HCT116 (cell line): ENCODE measurements around the gene EGFR. TPM values are rescaled to one million over a fixed set of nuclear protein-coding genes. Genes with fewer than 3 reads are reported as not detected.

ENCODE experiments used
- ATAC-seq: fragments of 200-7000 bp; cut with Tn5 transposase; 2 replicates; pipeline ENCODE4 v1.9.1; 2020; ENCODE audit warnings: mild to moderate bottlenecking, moderate library complexity
- BruUV-seq: library from RNA; stranded (reverse); fragments of 400-500 nt; replicated peaks from 2 replicates; lab custom pipeline; 2021; lab: Mats Ljungman, UMichigan
- CTCF ChIA-PET: fragments of 300-600 bp; sonication (Branson Sonifier 250); formaldehyde crosslinking; loops from one replicate; lab custom pipeline; 2021; ENCODE audit warnings: antibody characterized with exemption; lab: Charles Lee
- POLR2A ChIA-PET: fragments of 300-600, 350-600 bp; sonication (Branson Sonifier 250); formaldehyde crosslinking; loops from one replicate; lab custom pipeline; 2021; ENCODE audit warnings: antibody characterized with exemption; lab: Charles Lee
- RAD21 ChIA-PET, 2 experiments: fragments of 300-600 bp; sonication (Branson Sonifier 250); formaldehyde crosslinking; loops; one replicate each; lab custom pipeline; 2023; ENCODE audit warnings: low total read pairs in 2 of 2; ENCODE audit not compliant: uncharacterized antibody in 2 of 2, unreplicated experiment in 2 of 2, low non-redundant PET in 1 of 2; lab: Charles Lee
- DNase-seq: peaks from one replicate; pipeline ENCODE4 v3.0.0-alpha.2; 2010; ENCODE audit warnings: low read depth, low spot score
- H2AFZ ChIP-seq: fragments of 200-600 bp; shearing (Covaris generic), sonication (generic); 2 replicates; pipeline ENCODE4 v1.6.1; 2017; ENCODE audit warnings: low read depth, mixed run types, mixed read lengths, antibody characterized with exemption, low read length; ENCODE audit not compliant: poor library complexity, severe bottlenecking
- H3K27ac ChIP-seq: 2 replicates; pipeline ENCODE4 v1.5.1; 2012; ENCODE audit warnings: low read depth, low read length
- H3K27me3 ChIP-seq: fragments of 200-600 bp; sonication (generic); 2 replicates; pipeline ENCODE4 v1.6.1; 2016; ENCODE audit warnings: mixed run types, low read length, mixed read lengths; ENCODE audit not compliant: insufficient read depth
- H3K36me3 ChIP-seq, 2 experiments: fragments of 200-500 bp in 1 of 2; fragments of 200-600 bp in 1 of 2; sonication (Bioruptor generic) in 1 of 2; sonication (generic) in 1 of 2; 2 replicates each; pipeline versions ENCODE4 v1.5.1 to v1.6.1; 2014 to 2016; ENCODE audit warnings: low read length in 2 of 2, inconsistent platforms in 1 of 2, mixed read lengths in 1 of 2, mixed run types in 1 of 2; ENCODE audit not compliant: insufficient read depth in 2 of 2, control insufficient read depth in 1 of 2
- H3K4me1 ChIP-seq, 2 experiments: fragments of 200-600 bp in 1 of 2; sonication (generic) in 1 of 2; 2 replicates each; pipeline versions ENCODE4 v1.5.1 to v1.6.1; 2012 to 2017; ENCODE audit warnings: low read length in 2 of 2, inconsistent platforms in 1 of 2, mild to moderate bottlenecking in 1 of 2, mixed read lengths in 1 of 2, mixed run types in 1 of 2, moderate library complexity in 1 of 2; ENCODE audit not compliant: insufficient read depth in 2 of 2, control insufficient read depth in 1 of 2
- H3K4me2 ChIP-seq: fragments of 200-600 bp; sonication (generic); 2 replicates; pipeline ENCODE4 v1.6.1; 2017; ENCODE audit warnings: mixed run types, low read length, mixed read lengths
- H3K4me3 ChIP-seq, 2 experiments: fragments of 200-600 bp in 1 of 2; sonication (generic) in 1 of 2; replicated peaks in 1 of 2; 2 replicates each; pipeline ENCODE4 v1.5.1; 2011 to 2016; ENCODE audit warnings: low read length in 2 of 2, control low read depth in 1 of 2, low read depth in 1 of 2, mild to moderate bottlenecking in 1 of 2, mixed read lengths in 1 of 2, mixed run types in 1 of 2
- H3K79me2 ChIP-seq: fragments of 200-600 bp; sonication (generic); 2 replicates; pipeline ENCODE4 v1.6.1; 2017; ENCODE audit warnings: mild to moderate bottlenecking, mixed run types, low read length, moderate library complexity, mixed read lengths; ENCODE audit not compliant: insufficient read depth
- H3K9ac ChIP-seq: fragments of 200-600 bp; sonication (generic); 2 replicates; pipeline ENCODE4 v1.6.1; 2016; ENCODE audit warnings: low read length, mixed read lengths
- H3K9me2 ChIP-seq: fragments of 200-600 bp; sonication (generic), shearing (Covaris generic); 2 replicates; pipeline ENCODE4 v1.6.1; 2017; ENCODE audit warnings: mixed run types, mild to moderate bottlenecking, moderate library complexity; ENCODE audit not compliant: insufficient read depth
- H3K9me3 ChIP-seq, 2 experiments: fragments of 200-500 bp in 1 of 2; fragments of 200-600 bp in 1 of 2; sonication (Bioruptor generic) in 1 of 2; sonication (generic) in 1 of 2; 2 replicates each; pipeline ENCODE4 v1.6.1; 2014 to 2017; ENCODE audit warnings: low read length in 2 of 2, mixed read lengths in 2 of 2, inconsistent platforms in 1 of 2, low read depth in 1 of 2, mild to moderate bottlenecking in 1 of 2, mixed run types in 1 of 2, moderate library complexity in 1 of 2; ENCODE audit not compliant: control insufficient read depth in 1 of 2, insufficient read depth in 1 of 2
- H4K20me1 ChIP-seq: fragments of 200-600 bp; sonication (generic), shearing (Covaris generic); 2 replicates; pipeline ENCODE4 v1.6.1; 2017; ENCODE audit warnings: mixed run types, mild to moderate bottlenecking, moderate library complexity; ENCODE audit not compliant: insufficient read depth
- CBX3 ChIP-seq: IDR thresholded peaks from 2 replicates; pipeline ENCODE4 v1.6.1; 2012; ENCODE audit warnings: low read depth
- ELF1 ChIP-seq: IDR thresholded peaks from 2 replicates; pipeline ENCODE4 v1.6.1; 2012; ENCODE audit warnings: low read depth, borderline replicate concordance
- EZH2 ChIP-seq: fragments of 200-600 bp; sonication (generic); IDR thresholded peaks from 2 replicates; pipeline ENCODE4 v1.6.1; 2017; ENCODE audit warnings: antibody characterized with exemption, mixed run types
- RAD21 ChIP-seq: IDR thresholded peaks from 2 replicates; pipeline ENCODE4 v1.6.1; 2012; ENCODE audit warnings: low read depth, mild to moderate bottlenecking
- SIN3A ChIP-seq: IDR thresholded peaks from 2 replicates; pipeline ENCODE4 v1.6.1; 2012; ENCODE audit warnings: low read depth
- SP1 ChIP-seq: IDR thresholded peaks from 2 replicates; pipeline ENCODE4 v1.6.1; 2012; ENCODE audit warnings: low read depth
- TCF7L2 ChIP-seq: IDR thresholded peaks from 2 replicates; pipeline ENCODE4 v1.7.0; 2011; ENCODE audit warnings: borderline replicate concordance, inconsistent platforms; ENCODE audit not compliant: insufficient read depth, insufficient read length; ENCODE audit errors: extremely low read depth
- YY1 ChIP-seq: IDR thresholded peaks from 2 replicates; pipeline ENCODE4 v1.6.1; 2011; ENCODE audit warnings: low read length, low read depth, moderate library complexity, mild to moderate bottlenecking; ENCODE audit not compliant: insufficient replicate concordance; ENCODE audit errors: extremely low read depth
- ZNF274 ChIP-seq: fragments of 200-500 bp; sonication (Bioruptor generic); IDR thresholded peaks from 2 replicates; pipeline ENCODE4 v1.6.1; 2014; ENCODE audit warnings: mild to moderate bottlenecking, low read depth, low read length, inconsistent platforms
- intact Hi-C: fragments of 100-400 bp; cut with micrococcal nuclease; formaldehyde crosslinking; loops from 2 replicates; pipeline ENCODE4 v1.10.0; 2022
- total RNA-seq: library from RNA; stranded (reverse); gene quantifications from one replicate; pipeline ENCODE4 v1.2.1, GENCODE V29; 2021; ENCODE audit not compliant: unreplicated experiment
- TF ChIP-seq, protein P1 (sequence below): IDR thresholded peaks from 2 replicates; pipeline ENCODE4 v1.6.1; 2012
- TF ChIP-seq, protein P2 (sequence below), 3 experiments: fragments of 200-600 bp in 1 of 3; sonication (generic) in 1 of 3; IDR thresholded peaks in 2 of 3; conservative IDR thresholded peaks in 1 of 3; 2 replicates each; pipeline ENCODE4 v1.5.1; 2012 to 2017; ENCODE audit warnings: low read depth in 2 of 3, low read length in 2 of 3, antibody characterized with exemption in 1 of 3, borderline replicate concordance in 1 of 3, control low read depth in 1 of 3, mild to moderate bottlenecking in 1 of 3, mixed read lengths in 1 of 3, mixed run types in 1 of 3, moderate library complexity in 1 of 3; ENCODE audit not compliant: insufficient read depth in 1 of 3
- TF ChIP-seq, protein P3 (sequence below): IDR thresholded peaks from 2 replicates; pipeline ENCODE4 v1.6.1; 2012
- TF ChIP-seq, protein P4 (sequence below): IDR thresholded peaks from 2 replicates; pipeline ENCODE4 v1.6.1; 2011; ENCODE audit warnings: mild to moderate bottlenecking, low read length, moderate library complexity; ENCODE audit not compliant: insufficient replicate concordance; ENCODE audit errors: extremely low read depth
- TF ChIP-seq, protein P5 (sequence below): IDR thresholded peaks from 2 replicates; pipeline ENCODE4 v1.6.1; 2012; ENCODE audit warnings: low read depth

Gene EGFR
- total RNA-seq, 1 experiment from 2014 or later = 71.5 TPM

DNA sequence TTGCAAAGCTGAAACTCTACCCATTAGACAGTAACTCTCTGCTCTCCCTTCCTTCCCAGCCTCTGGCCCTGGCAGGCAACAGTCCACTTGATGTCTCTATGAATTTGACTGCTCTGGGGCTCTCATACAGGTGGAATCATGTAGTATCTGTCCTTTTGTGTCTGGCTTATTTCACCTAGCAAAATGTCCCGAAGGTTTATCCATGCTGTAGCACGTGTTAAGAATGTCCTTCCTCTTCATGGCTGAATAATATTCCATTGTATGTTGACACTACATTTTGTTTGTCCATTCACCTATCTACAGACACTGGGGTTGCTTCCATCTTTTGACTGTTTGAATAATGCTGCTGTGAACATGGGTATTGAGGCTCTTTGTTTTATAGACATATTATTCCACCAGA, 128.9 kb downstream of the EGFR start:
- POLR2A ChIA-PET = no interaction called here
- CTCF ChIA-PET = no interaction called here
- no TSS peak for BruUV-seq
- H3K27ac ChIP-seq = no peak overlapping the region
- no peaks in the 10 kb centered on the region for H4K20me1 ChIP-seq
- intact Hi-C loops = no loop called here
- H3K4me3 ChIP-seq = no peak overlapping the region
- no peak overlapping the region for H3K9ac ChIP-seq
- no peaks in the 10 kb centered on the region for H3K4me1 ChIP-seq
- TF ChIP-seq, protein P1, sequence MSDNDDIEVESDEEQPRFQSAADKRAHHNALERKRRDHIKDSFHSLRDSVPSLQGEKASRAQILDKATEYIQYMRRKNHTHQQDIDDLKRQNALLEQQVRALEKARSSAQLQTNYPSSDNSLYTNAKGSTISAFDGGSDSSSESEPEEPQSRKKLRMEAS = no peak
- no peak for TF ChIP-seq SP1
- TF ChIP-seq TCF7L2 = no peak
- TF ChIP-seq, protein P2, sequence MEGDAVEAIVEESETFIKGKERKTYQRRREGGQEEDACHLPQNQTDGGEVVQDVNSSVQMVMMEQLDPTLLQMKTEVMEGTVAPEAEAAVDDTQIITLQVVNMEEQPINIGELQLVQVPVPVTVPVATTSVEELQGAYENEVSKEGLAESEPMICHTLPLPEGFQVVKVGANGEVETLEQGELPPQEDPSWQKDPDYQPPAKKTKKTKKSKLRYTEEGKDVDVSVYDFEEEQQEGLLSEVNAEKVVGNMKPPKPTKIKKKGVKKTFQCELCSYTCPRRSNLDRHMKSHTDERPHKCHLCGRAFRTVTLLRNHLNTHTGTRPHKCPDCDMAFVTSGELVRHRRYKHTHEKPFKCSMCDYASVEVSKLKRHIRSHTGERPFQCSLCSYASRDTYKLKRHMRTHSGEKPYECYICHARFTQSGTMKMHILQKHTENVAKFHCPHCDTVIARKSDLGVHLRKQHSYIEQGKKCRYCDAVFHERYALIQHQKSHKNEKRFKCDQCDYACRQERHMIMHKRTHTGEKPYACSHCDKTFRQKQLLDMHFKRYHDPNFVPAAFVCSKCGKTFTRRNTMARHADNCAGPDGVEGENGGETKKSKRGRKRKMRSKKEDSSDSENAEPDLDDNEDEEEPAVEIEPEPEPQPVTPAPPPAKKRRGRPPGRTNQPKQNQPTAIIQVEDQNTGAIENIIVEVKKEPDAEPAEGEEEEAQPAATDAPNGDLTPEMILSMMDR (IDR thresholded peaks at IDR 0.05 in 2 of 3, conservative IDR thresholded peaks at IDR 0.05 in 1 of 3; ENCODE audit: borderline replicate concordance in 1 of 3, insufficient read depth in 1 of 3, low read depth in 2 of 3, low read length in 2 of 3) = no peak
- no peak for TF ChIP-seq RAD21
- no peak for TF ChIP-seq CBX3
- TF ChIP-seq, protein P3, sequence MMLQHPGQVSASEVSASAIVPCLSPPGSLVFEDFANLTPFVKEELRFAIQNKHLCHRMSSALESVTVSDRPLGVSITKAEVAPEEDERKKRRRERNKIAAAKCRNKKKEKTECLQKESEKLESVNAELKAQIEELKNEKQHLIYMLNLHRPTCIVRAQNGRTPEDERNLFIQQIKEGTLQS = no peak
- TF ChIP-seq SIN3A = no peak
- no peak for TF ChIP-seq YY1
- TF ChIP-seq ZNF274 = no peak
- no peak for TF ChIP-seq EZH2
- TF ChIP-seq, protein P4, sequence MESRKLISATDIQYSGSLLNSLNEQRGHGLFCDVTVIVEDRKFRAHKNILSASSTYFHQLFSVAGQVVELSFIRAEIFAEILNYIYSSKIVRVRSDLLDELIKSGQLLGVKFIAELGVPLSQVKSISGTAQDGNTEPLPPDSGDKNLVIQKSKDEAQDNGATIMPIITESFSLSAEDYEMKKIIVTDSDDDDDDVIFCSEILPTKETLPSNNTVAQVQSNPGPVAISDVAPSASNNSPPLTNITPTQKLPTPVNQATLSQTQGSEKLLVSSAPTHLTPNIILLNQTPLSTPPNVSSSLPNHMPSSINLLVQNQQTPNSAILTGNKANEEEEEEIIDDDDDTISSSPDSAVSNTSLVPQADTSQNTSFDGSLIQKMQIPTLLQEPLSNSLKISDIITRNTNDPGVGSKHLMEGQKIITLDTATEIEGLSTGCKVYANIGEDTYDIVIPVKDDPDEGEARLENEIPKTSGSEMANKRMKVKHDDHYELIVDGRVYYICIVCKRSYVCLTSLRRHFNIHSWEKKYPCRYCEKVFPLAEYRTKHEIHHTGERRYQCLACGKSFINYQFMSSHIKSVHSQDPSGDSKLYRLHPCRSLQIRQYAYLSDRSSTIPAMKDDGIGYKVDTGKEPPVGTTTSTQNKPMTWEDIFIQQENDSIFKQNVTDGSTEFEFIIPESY = no peak
- no peak for TF ChIP-seq ELF1
- TF ChIP-seq, protein P5, sequence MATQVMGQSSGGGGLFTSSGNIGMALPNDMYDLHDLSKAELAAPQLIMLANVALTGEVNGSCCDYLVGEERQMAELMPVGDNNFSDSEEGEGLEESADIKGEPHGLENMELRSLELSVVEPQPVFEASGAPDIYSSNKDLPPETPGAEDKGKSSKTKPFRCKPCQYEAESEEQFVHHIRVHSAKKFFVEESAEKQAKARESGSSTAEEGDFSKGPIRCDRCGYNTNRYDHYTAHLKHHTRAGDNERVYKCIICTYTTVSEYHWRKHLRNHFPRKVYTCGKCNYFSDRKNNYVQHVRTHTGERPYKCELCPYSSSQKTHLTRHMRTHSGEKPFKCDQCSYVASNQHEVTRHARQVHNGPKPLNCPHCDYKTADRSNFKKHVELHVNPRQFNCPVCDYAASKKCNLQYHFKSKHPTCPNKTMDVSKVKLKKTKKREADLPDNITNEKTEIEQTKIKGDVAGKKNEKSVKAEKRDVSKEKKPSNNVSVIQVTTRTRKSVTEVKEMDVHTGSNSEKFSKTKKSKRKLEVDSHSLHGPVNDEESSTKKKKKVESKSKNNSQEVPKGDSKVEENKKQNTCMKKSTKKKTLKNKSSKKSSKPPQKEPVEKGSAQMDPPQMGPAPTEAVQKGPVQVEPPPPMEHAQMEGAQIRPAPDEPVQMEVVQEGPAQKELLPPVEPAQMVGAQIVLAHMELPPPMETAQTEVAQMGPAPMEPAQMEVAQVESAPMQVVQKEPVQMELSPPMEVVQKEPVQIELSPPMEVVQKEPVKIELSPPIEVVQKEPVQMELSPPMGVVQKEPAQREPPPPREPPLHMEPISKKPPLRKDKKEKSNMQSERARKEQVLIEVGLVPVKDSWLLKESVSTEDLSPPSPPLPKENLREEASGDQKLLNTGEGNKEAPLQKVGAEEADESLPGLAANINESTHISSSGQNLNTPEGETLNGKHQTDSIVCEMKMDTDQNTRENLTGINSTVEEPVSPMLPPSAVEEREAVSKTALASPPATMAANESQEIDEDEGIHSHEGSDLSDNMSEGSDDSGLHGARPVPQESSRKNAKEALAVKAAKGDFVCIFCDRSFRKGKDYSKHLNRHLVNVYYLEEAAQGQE = no peak
- H3K9me2 ChIP-seq = no peaks in the 10 kb centered on the region
- H3K4me2 ChIP-seq = no peak overlapping the region
- no peaks in the 10 kb centered on the region for H3K79me2 ChIP-seq
- no peaks in the 10 kb centered on the region for H3K27me3 ChIP-seq
- RAD21 ChIA-PET = no interaction called here
- H3K36me3 ChIP-seq = peaks cover 5 to 35% of the 10 kb centered on the region in 2 experiments; a peak in 2 of 4 replicates
- H2AFZ ChIP-seq = no peak overlapping the region
- DNase-seq (no peak), ATAC-seq (no peak)
- H3K9me3 ChIP-seq = no peaks in the 10 kb centered on the region
